HEK293T (cell line): ENCODE results near the gene PPP1R13B.

ENCODE experiments used
- CTCF ChIA-PET: fragments of 350-600 bp; formaldehyde crosslinking; extraction: SDS; loops from one replicate; lab custom pipeline; 2021; ENCODE audit warnings: antibody characterized with exemption, inconsistent platforms; lab: Yijun Ruan, JAX
- POLR2A ChIA-PET: fragments of 350-600 bp; formaldehyde crosslinking; extraction: SDS; loops from one replicate; lab custom pipeline; 2020; ENCODE audit warnings: antibody characterized with exemption, inconsistent platforms; lab: Yijun Ruan, JAX
- DNase-seq: peaks from one replicate; pipeline ENCODE4 v3.0.0; 2012; ENCODE audit warnings: mixed read lengths; ENCODE audit errors: extremely low spot score
- ARNT ChIP-seq: fragments of 450-650 bp; IDR thresholded peaks from 2 replicates; pipeline ENCODE4 v1.6.1; 2017; ENCODE audit warnings: mild to moderate bottlenecking
- BHLHE40 ChIP-seq: fragments of 450-650 bp; IDR thresholded peaks from 2 replicates; pipeline ENCODE4 v1.6.1; 2016; ENCODE audit warnings: mild to moderate bottlenecking, moderate library complexity, borderline replicate concordance
- CTBP1 ChIP-seq: fragments of 450-650 bp; IDR thresholded peaks from 2 replicates; pipeline ENCODE4 v1.6.1; 2016; ENCODE audit warnings: borderline replicate concordance
- FOXA1 ChIP-seq: fragments of 450-650 bp; IDR thresholded peaks from 2 replicates; pipeline ENCODE4 v1.6.1; 2016; ENCODE audit warnings: mild to moderate bottlenecking
- FOXK2 ChIP-seq: fragments of 450-650 bp; IDR thresholded peaks from 2 replicates; pipeline ENCODE4 v1.6.1; 2016; ENCODE audit warnings: mild to moderate bottlenecking
- FOXM1 ChIP-seq: fragments of 450-650 bp; IDR thresholded peaks from 2 replicates; pipeline ENCODE4 v1.6.1; 2017; ENCODE audit warnings: mild to moderate bottlenecking, borderline replicate concordance
- HDGF ChIP-seq: fragments of 450-650 bp; IDR thresholded peaks from 2 replicates; pipeline ENCODE4 v1.6.1; 2017; ENCODE audit warnings: antibody characterized with exemption, borderline replicate concordance
- L3MBTL2 ChIP-seq: fragments of 450-650 bp; conservative IDR thresholded peaks from 2 replicates; pipeline ENCODE4 v1.6.1; 2016; ENCODE audit warnings: mild to moderate bottlenecking
- LEF1 ChIP-seq: fragments of 450-650 bp; IDR thresholded peaks from 2 replicates; pipeline ENCODE4 v1.6.1; 2017; ENCODE audit warnings: mild to moderate bottlenecking, borderline replicate concordance
- NFRKB ChIP-seq: fragments of 450-650 bp; IDR thresholded peaks from 2 replicates; pipeline ENCODE4 v1.6.1; 2016; ENCODE audit warnings: mild to moderate bottlenecking, moderate library complexity
- SP1 ChIP-seq: fragments of 450-650 bp; IDR thresholded peaks from 2 replicates; pipeline ENCODE4 v1.6.1; 2017
- SUZ12 ChIP-seq: fragments of 450-650 bp; IDR thresholded peaks from 2 replicates; pipeline ENCODE4 v1.6.1; 2016; ENCODE audit warnings: mild to moderate bottlenecking
- TARDBP ChIP-seq: fragments of 450-650 bp; IDR thresholded peaks from 2 replicates; pipeline ENCODE4 v1.6.1; 2016
- ZNF384 ChIP-seq: fragments of 450-650 bp; IDR thresholded peaks from 2 replicates; pipeline ENCODE4 v1.6.1; 2016
- TF ChIP-seq, protein P1 (sequence below): fragments of 450-650 bp; IDR thresholded peaks from 2 replicates; pipeline ENCODE4 v1.6.1; 2016

PPP1R13B gene

DNA sequence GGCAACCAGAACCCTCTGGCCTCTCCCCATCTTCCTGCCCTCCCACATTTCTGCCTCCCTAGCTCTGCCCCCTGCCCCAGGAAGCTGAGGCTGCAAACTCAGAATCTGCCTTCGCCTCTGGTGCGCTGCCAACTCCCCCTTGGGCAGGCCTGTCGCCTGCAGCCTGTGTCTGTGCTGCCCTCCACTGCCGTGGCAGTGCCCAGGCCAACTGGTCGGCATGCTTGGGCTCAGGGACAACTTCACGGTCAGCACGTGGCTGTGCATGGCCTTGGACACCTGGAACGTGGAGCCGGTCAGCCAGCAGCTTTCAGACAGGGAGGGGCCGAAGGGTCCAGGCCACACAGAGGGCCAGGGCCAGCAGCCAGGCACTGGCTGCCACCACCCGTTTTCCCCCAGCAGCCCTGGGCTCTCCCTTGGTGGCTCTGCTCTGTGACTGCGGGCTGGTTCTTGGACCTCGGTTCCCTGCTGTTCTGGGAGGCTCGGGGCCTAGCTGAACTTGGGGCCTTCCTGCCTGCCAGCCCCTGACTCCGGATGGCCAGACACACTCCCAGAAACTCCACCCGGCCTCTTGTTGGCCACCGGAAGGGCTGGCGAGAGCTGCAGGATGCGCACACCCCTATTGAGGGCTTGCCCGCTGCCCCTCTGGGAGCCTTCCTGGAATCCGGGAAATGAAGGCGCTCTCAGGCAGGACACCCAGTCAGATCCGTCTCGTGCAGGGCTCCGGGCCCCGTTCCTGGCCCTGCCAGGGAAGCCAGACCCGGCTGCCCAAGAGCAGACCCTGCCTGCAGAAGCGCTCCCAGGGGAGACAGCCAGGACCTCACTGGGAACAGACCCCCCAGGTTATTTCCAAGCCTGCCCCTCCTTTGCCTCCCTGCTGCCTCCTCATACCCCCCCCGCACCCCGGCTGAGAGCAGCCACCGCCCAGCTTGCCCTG lies 34.2 kb upstream of the PPP1R13B start:
- DNase-seq, result no peak
- TF ChIP-seq ARNT (no peak), FOXM1 (no peak), FOXA1 (no peak), BHLHE40 (no peak), NFRKB (no peak), SUZ12 (no peak), FOXK2 (no peak), L3MBTL2 (no peak), LEF1 (no peak)
- ChIA-PET CTCF (interaction anchor here (1.6 kb wide), 1 partner anchor 19 kb away, joined by 5 read pairs; no protein-coding TSS in a partner anchor), POLR2A (interaction anchor here (0.5 kb wide), 1 partner anchor 841 kb away, joined by 3 read pairs; no protein-coding TSS in a partner anchor)

DNA sequence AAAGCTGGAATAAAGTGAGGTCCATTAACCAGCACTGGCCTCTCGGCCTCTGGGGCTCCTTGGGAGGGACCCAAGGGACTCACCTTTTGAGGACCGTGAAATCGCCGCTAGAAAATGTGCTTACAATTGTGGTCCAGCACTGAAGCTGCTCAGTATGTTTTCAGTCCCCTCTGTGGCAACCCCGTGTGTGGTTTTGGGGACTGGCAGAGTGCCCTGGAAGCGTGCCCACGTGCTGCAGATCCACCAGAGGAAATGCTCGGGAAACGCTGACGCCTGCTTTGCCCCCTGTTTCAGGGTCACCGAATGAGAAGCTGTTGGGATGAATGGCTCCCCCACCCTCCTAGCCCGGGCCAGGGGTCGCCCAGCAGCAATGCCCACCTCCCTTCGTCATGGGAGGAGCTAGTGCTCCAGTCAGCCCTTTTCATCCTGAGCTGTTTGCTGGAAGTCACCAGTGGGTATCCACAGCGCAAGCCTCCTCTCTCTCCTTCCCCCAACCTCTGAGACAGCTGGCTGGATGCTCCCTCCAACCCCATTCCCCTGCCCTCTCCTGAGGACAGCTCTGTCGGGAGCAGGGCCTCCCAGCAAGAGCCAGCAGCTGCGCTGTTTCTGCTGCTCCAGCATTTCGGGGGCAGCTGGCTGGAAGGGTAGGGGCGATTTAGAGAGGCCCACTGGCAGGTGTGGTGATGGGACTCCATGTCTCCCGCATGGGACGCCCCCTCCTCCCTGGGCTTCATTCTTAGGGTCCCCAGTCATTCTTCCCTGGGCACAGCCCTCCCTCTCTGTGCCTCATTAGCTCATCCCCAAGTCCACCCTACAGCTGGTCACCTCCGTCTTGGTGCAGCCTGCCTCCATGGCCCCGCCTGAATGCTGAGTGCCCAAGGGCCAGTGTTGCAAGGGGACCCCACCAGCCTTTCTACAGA lies 33.2 kb upstream of the PPP1R13B start:
- ChIA-PET POLR2A (interaction anchor here (1.2 kb wide), 1 partner anchor 26 kb away, joined by 3 read pairs; no protein-coding TSS in a partner anchor), CTCF (interaction anchor here (0.9 to 1.6 kb wide), 2 partner anchors 20 to 71 kb away, joined by 3 to 5 read pairs; no protein-coding TSS in a partner anchor)
- TF ChIP-seq FOXM1 (no peak), BHLHE40 (no peak)
- DNase-seq, result no peak

DNA sequence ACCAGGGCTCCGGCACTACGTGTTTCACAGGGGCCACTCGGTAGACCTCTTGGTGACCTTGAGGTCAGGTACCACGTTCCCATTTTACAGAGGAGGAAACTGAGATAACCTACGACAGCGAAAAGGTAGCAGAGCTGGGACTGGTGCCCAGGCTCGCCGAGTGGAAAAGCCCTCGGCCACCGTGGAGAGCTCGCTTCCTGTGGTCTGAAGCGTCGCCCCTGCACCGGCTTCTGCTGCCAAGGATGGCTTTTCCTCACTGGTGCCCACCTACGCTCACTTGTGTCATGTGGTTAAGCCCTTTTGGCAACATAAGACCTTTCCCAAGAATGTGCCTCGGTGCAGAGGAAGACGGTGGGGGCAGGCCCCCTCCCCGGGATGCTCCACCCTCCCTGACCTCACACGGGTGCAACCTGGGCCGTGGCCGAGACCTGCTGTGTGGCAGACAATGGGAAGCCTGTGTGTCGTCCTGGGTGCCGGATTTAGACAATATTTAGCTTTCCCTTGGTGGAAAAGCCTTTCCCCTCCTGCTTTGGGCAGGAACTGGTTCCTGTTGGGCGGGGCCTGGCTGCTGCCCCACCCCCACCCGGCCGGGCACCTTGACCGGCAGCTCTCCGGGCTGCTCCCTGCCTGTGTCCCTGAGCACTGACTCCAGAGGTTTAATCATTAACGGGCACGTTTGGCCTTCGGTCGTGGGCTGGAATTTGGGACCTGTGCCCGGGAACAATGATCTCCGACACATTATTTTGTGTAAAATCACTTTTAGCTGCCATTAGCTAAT lies 32.4 kb upstream of the PPP1R13B start:
- no peak for DNase-seq
- TF ChIP-seq TARDBP (no peak), SP1 (no peak), SUZ12 (no peak), HDGF (no peak), FOXK2 (no peak), FOXM1 (no peak), NFRKB (no peak), LEF1 (no peak)
- CTCF ChIA-PET, result interaction anchor here (0.7 kb wide), 1 partner anchor 46 kb away, joined by 3 read pairs; no protein-coding TSS in a partner anchor
- POLR2A ChIA-PET, result interaction anchor here (1.2 kb wide), 1 partner anchor 25 kb away, joined by 3 read pairs; no protein-coding TSS in a partner anchor

DNA sequence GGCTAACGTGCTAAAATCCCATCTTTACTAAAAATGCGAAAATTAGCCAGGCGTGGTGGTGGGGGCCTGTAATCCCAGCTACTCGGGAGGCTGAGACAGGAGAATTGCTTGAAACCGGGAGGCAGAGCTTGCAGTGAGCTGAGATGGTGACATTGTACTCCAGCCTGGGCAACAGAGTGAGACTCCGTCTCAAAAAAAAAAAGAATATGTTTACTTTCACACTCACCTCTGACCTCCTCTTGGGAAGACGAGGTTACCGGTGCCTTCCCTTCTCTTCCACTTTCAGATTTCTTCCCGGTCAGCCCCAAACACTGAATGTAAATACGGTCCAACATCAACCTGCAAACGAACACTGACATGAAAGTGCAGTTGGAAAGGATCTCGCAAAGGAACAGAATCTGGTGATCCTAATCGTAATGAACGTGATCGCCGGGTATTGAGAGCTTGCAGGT lies 31.8 kb upstream of the PPP1R13B start:
- POLR2A ChIA-PET, result interaction anchor here (1.2 kb wide), 1 partner anchor 13 kb away, joined by 3 read pairs; no protein-coding TSS in a partner anchor
- TF ChIP-seq HDGF, result no peak
- TF ChIP-seq LEF1, result no peak
- no peak for TF ChIP-seq NFRKB
- TF ChIP-seq FOXA1, result no peak
- no peak for TF ChIP-seq SUZ12
- no peak for TF ChIP-seq BHLHE40
- no peak for TF ChIP-seq ZNF384
- TF ChIP-seq, protein P1, sequence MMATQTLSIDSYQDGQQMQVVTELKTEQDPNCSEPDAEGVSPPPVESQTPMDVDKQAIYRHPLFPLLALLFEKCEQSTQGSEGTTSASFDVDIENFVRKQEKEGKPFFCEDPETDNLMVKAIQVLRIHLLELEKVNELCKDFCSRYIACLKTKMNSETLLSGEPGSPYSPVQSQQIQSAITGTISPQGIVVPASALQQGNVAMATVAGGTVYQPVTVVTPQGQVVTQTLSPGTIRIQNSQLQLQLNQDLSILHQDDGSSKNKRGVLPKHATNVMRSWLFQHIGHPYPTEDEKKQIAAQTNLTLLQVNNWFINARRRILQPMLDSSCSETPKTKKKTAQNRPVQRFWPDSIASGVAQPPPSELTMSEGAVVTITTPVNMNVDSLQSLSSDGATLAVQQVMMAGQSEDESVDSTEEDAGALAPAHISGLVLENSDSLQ, result no peak
- TF ChIP-seq CTBP1, result no peak
- TF ChIP-seq FOXM1, result no peak
- TF ChIP-seq ARNT, result no peak
- TF ChIP-seq SP1, result no peak
- TF ChIP-seq L3MBTL2, result no peak

DNA sequence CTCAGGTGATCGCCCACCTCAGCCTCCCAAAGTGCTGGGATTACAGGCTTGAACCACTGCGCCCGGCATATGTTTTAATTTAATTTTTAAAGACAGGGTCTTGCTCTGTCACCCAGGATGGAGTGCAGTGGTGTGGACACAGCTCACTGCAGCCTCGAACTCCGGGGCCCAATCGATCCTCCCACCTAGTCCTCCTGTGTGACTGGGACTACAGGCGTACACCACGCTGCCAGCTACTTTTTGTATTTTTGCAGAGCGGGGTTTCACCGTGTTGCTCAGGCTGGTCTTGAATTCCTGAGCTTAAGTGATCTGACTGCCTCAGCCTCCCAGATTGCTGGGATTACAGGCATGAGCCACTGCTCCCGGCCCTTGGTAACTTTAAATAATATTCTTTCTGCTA lies 30.8 kb upstream of the PPP1R13B start:
- no peak for TF ChIP-seq SUZ12
- no peak for TF ChIP-seq BHLHE40
- TF ChIP-seq SP1, result no peak
- TF ChIP-seq TARDBP, result no peak
- no peak for TF ChIP-seq L3MBTL2
- no peak for TF ChIP-seq ARNT
- TF ChIP-seq, protein P1, result no peak
- TF ChIP-seq HDGF, result no peak
- TF ChIP-seq FOXK2, result no peak
- no peak for DNase-seq
- CTCF ChIA-PET, result interaction anchor here (1.2 kb wide), 1 partner anchor 199 kb away, joined by 4 read pairs; no protein-coding TSS in a partner anchor
- POLR2A ChIA-PET, result interaction anchor here (1.2 kb wide), 1 partner anchor 12 kb away, joined by 3 read pairs; no protein-coding TSS in a partner anchor

More for the DNA sequence above, 31.8 kb upstream of the PPP1R13B start:
- no peak for DNase-seq
- CTCF ChIA-PET, result interaction anchor here (0.7 to 1.2 kb wide), 2 partner anchors 46 to 198 kb away, joined by 3 to 4 read pairs; no protein-coding TSS in a partner anchor
